Neural crest cell (in vitro differentiated cells): Measurements from ENCODE around the gene TBC1D2B. TPM values are rescaled to one million over a fixed set of nuclear protein-coding genes. Genes with fewer than 3 reads are reported as not detected.

Experiments used
- DNase-seq: peaks from one replicate; pipeline ENCODE4 v3.0.0; 2021; ENCODE audit warnings: low read depth, mixed read lengths, low spot score
- H3K27ac Mint-ChIP-seq: one replicate; pipeline ENCODE4 v1.8.0; 2021; ENCODE audit warnings: mild to moderate bottlenecking, mixed read lengths; ENCODE audit not compliant: unreplicated experiment
- H3K27me3 Mint-ChIP-seq: 2 replicates; pipeline ENCODE4 v1.8.0; 2021; ENCODE audit warnings: low read depth, mild to moderate bottlenecking, mixed read lengths
- H3K36me3 Mint-ChIP-seq: 2 replicates; pipeline ENCODE4 v1.8.0; 2021; ENCODE audit warnings: low read depth, mild to moderate bottlenecking, mixed read lengths
- H3K4me1 Mint-ChIP-seq: 2 replicates; pipeline ENCODE4 v1.8.0; 2021; ENCODE audit warnings: mixed read lengths
- H3K4me3 Mint-ChIP-seq: one replicate; pipeline ENCODE4 v1.8.0; 2021; ENCODE audit warnings: mild to moderate bottlenecking, mixed read lengths
- H3K9me3 Mint-ChIP-seq: 2 replicates; pipeline ENCODE4 v1.8.0; 2021; ENCODE audit warnings: mixed read lengths
- total RNA-seq: library from RNA; stranded (reverse); gene quantifications from 2 replicates; pipeline ENCODE4 v1.2.1, GENCODE V29; 2021
- TF ChIP-seq, protein P1 (sequence below): fragments of 200-600 bp; sonication (generic); conservative IDR thresholded peaks from 2 replicates; pipeline ENCODE4 v1.5.0; 2021; ENCODE audit warnings: antibody characterized with exemption, mild to moderate bottlenecking

The TBC1D2B gene
- total RNA-seq, 1 donor from 2014 or later = 21.8 TPM

GRCh38 chr15:78082106-78082742 lies 4.7 kb upstream of the TBC1D2B start:
- no peak overlapping the region for H3K27ac Mint-ChIP-seq
- H3K27me3 Mint-ChIP-seq = no peaks in the 10 kb centered on the region
- H3K36me3 Mint-ChIP-seq = no peaks in the 10 kb centered on the region
- DNase-seq = no peak
- TF ChIP-seq, protein P1, sequence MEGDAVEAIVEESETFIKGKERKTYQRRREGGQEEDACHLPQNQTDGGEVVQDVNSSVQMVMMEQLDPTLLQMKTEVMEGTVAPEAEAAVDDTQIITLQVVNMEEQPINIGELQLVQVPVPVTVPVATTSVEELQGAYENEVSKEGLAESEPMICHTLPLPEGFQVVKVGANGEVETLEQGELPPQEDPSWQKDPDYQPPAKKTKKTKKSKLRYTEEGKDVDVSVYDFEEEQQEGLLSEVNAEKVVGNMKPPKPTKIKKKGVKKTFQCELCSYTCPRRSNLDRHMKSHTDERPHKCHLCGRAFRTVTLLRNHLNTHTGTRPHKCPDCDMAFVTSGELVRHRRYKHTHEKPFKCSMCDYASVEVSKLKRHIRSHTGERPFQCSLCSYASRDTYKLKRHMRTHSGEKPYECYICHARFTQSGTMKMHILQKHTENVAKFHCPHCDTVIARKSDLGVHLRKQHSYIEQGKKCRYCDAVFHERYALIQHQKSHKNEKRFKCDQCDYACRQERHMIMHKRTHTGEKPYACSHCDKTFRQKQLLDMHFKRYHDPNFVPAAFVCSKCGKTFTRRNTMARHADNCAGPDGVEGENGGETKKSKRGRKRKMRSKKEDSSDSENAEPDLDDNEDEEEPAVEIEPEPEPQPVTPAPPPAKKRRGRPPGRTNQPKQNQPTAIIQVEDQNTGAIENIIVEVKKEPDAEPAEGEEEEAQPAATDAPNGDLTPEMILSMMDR = no peak
- H3K9me3 Mint-ChIP-seq = no peaks in the 10 kb centered on the region
- H3K4me1 Mint-ChIP-seq = peaks cover 4% of the 10 kb centered on the region
- H3K4me3 Mint-ChIP-seq = peak overlapping the region; percentile 13

GRCh38 chr15:78080088-78080460 lies 2.6 kb upstream of the TBC1D2B start:
- H3K4me1 Mint-ChIP-seq = peaks cover 19% of the 10 kb centered on the region
- no peaks in the 10 kb centered on the region for H3K27me3 Mint-ChIP-seq
- no peak overlapping the region for H3K27ac Mint-ChIP-seq
- no peaks in the 10 kb centered on the region for H3K9me3 Mint-ChIP-seq
- no peaks in the 10 kb centered on the region for H3K36me3 Mint-ChIP-seq
- no peak for DNase-seq
- H3K4me3 Mint-ChIP-seq = peak overlapping the region; percentile 25
- TF ChIP-seq, protein P1 = no peak

- peaks cover 21% of the 10 kb centered on the region for H3K4me1 Mint-ChIP-seq
- no peak for DNase-seq
- no peaks in the 10 kb centered on the region for H3K36me3 Mint-ChIP-seq
- no peak overlapping the region for H3K27ac Mint-ChIP-seq
- H3K9me3 Mint-ChIP-seq = no peaks in the 10 kb centered on the region
- H3K27me3 Mint-ChIP-seq = no peaks in the 10 kb centered on the region
- TF ChIP-seq, protein P1 = no peak
- H3K4me3 Mint-ChIP-seq = peak overlapping the region; percentile 36
These were observed 2.0 kb upstream of the TBC1D2B start for GRCh38 chr15:78079298-78080087.

DNA sequence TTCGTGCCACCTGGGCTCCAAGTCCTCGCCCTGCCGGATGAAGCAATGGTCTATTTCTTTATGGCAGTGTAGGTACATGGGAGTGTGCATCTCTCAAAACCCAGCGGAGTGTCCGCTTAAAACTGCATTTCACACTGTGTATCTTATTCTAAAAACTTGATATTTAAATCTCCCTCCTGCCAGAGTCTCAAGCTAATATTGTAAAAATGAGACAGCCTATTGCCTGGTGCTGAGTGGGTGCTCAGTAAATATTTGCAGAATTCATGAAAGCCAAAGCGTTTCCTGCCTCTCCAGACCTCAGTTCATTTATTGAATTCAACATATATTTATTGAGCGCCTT lies 330 bp upstream of the TBC1D2B start:
- no peak for DNase-seq
- H3K27ac Mint-ChIP-seq = no peak overlapping the region
- peak overlapping the region; percentile 81 for H3K4me3 Mint-ChIP-seq
- H3K36me3 Mint-ChIP-seq = no peaks in the 10 kb centered on the region
- H3K9me3 Mint-ChIP-seq = no peaks in the 10 kb centered on the region
- peaks cover 27% of the 10 kb centered on the region for H3K4me1 Mint-ChIP-seq
- TF ChIP-seq, protein P1 = no peak
- H3K27me3 Mint-ChIP-seq = no peaks in the 10 kb centered on the region

- TF ChIP-seq, protein P1 = no peak
- no peak for DNase-seq
- Mint-ChIP-seq H3K36me3 (no peaks in the 10 kb centered on the region), H3K4me3 (peak overlapping the region; percentile 95), H3K27me3 (no peaks in the 10 kb centered on the region), H3K9me3 (no peaks in the 10 kb centered on the region), H3K27ac (peak overlapping the region; percentile 94), H3K4me1 (peaks cover 37% of the 10 kb centered on the region)
These were observed 1.1 kb downstream of the TBC1D2B start for GRCh38 chr15:78076231-78077052.
